Measurements from ENCODE around the gene NOXA1. TPM values are rescaled to one million over a fixed set of nuclear protein-coding genes. Genes with fewer than 3 reads are reported as not detected.

The NOXA1 gene
- total RNA-seq, 5 donors from 2014 or later (not counting 1 experiment from before 2014, with no cell fraction given) = 6.4 to 11.7 (median 8.1) TPM

Other genes with a start within 250 kb of the NOXA1 start
- gene ANAPC2, start 234.8 kb upstream of the NOXA1 start, total RNA-seq = 100 to 1,000 TPM; 133 to 142 (median 141) TPM
- gene SSNA1, start 234.7 kb upstream of the NOXA1 start, total RNA-seq = 10 to 100 TPM; 37.0 to 71.6 (median 64.0) TPM
- gene TPRN, start 222.7 kb upstream of the NOXA1 start, total RNA-seq = 10 to 100 TPM in 3 of 5 donors, 1 to 10 TPM in 2; 5.8 to 12.8 (median 12.1) TPM
- gene TMEM203, start 217.7 kb upstream of the NOXA1 start, total RNA-seq = 10 to 100 TPM; 23.7 to 44.7 (median 42.1) TPM
- gene NDOR1, start 217.7 kb upstream of the NOXA1 start, total RNA-seq = 10 to 100 TPM; 27.6 to 46.7 (median 45.4) TPM
- gene RNF208, start 201.2 kb upstream of the NOXA1 start, total RNA-seq = 1 to 10 TPM in 3 of 5 donors, under 1 TPM in 2; 0.56 to 1.6 (median 1.5) TPM
- gene CYSRT1, start 198.2 kb upstream of the NOXA1 start, total RNA-seq = under 1 TPM in 4 of 5 donors, not detected in 1; 0.32 to 0.58 (median 0.45) TPM
- gene RNF224, start 195.9 kb upstream of the NOXA1 start, total RNA-seq = not detected
- not detected for gene SLC34A3, start 192.5 kb upstream of the NOXA1 start, total RNA-seq
- 100 to 1,000 TPM in 2 of 5 donors, 10 to 100 TPM in 3; 50.6 to 118 (median 95.3) TPM for gene TUBB4B, start 182.1 kb upstream of the NOXA1 start, total RNA-seq
- under 1 TPM in 1 of 5 donors, not detected in 4; 0.54 TPM for gene STPG3, start 172.1 kb upstream of the NOXA1 start, total RNA-seq
- 10 to 100 TPM; 36.1 to 62.2 (median 58.8) TPM for gene NELFB, start 168.1 kb upstream of the NOXA1 start, total RNA-seq
- gene TOR4A, start 145.7 kb upstream of the NOXA1 start, total RNA-seq = 1 to 10 TPM; 2.2 to 5.6 (median 3.2) TPM
- gene NRARP, start 121.1 kb upstream of the NOXA1 start, total RNA-seq = 1 to 10 TPM in 4 of 5 donors, under 1 TPM in 1; 0.55 to 2.7 (median 1.7) TPM
- gene EXD3, start 231 bp upstream of the NOXA1 start, total RNA-seq = 10 to 100 TPM; 18.5 to 43.8 (median 38.0) TPM
- gene ENTPD8, start 18.0 kb downstream of the NOXA1 start, total RNA-seq = not detected
- gene NSMF, start 35.9 kb downstream of the NOXA1 start, total RNA-seq = 10 to 100 TPM; 40.5 to 89.5 (median 51.7) TPM
- gene PNPLA7, start 127.0 kb downstream of the NOXA1 start, total RNA-seq = 10 to 100 TPM; 11.7 to 20.0 (median 15.6) TPM
- 100 to 1,000 TPM in 2 of 5 donors, 10 to 100 TPM in 3; 33.0 to 158 (median 85.4) TPM for gene MRPL41, start 128.5 kb downstream of the NOXA1 start, total RNA-seq
- gene DPH7, start 155.5 kb downstream of the NOXA1 start, total RNA-seq = 10 to 100 TPM; 45.0 to 71.0 (median 66.3) TPM
- 10 to 100 TPM; 18.7 to 42.0 (median 33.3) TPM for gene ZMYND19, start 167.1 kb downstream of the NOXA1 start, total RNA-seq
- 100 to 1,000 TPM in 3 of 5 donors, 10 to 100 TPM in 2; 54.7 to 123 (median 103) TPM for gene ARRDC1, start 182.3 kb downstream of the NOXA1 start, total RNA-seq
- gene EHMT1, start 195.6 kb downstream of the NOXA1 start, total RNA-seq = 100 to 1,000 TPM; 113 to 124 (median 121) TPM